ENCODE results near the gene DICER1.

DICER1 gene

DNA sequence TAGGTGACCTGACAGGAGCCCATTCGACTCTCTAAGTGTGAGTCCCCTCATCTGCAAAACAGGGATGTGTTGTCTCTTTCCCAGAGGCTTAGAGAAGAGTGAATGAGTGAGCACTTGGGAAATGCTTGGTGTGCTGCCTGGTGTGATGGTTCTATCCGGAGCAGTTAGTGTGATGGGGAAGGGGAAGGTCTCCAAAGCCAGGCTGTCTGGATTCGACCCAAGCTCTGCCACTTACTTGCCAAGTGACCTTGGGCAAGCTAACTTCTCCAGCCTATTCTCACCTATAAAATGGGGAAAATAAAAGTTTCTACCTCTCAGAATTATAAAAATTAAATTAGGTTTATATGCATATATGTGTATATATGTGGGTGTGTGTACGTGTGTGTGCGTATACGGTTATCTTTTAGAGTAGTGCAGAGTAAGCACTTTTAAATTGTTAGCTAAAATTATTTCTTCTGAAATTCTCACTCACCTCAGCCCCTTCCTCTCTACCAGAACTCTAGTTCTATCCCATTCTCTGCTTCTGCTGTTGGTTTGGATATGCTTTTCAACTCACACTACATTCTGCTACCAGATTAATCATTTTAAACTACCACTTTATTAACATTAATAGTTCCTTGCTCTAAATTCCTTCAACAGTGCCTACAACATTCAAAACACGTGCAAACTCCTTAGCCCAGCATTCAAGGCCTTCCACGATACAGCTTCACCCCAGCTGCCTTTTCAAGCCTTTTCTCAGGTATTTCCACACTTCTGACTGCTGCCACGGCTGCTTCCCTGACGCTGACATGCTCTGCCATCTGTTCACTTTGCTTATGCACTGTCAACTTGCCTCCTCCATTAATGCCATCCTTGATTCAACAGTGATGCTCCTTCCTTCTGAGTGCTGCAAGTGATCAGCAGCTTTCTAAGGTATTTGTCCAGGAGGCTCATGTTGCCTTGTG lies 55.3 kb downstream of the DICER1 start:
- no peak overlapping the region for H3K4me3 ChIP-seq (ENCODE audit: low read depth, low read length)
- TF ChIP-seq, protein P1, sequence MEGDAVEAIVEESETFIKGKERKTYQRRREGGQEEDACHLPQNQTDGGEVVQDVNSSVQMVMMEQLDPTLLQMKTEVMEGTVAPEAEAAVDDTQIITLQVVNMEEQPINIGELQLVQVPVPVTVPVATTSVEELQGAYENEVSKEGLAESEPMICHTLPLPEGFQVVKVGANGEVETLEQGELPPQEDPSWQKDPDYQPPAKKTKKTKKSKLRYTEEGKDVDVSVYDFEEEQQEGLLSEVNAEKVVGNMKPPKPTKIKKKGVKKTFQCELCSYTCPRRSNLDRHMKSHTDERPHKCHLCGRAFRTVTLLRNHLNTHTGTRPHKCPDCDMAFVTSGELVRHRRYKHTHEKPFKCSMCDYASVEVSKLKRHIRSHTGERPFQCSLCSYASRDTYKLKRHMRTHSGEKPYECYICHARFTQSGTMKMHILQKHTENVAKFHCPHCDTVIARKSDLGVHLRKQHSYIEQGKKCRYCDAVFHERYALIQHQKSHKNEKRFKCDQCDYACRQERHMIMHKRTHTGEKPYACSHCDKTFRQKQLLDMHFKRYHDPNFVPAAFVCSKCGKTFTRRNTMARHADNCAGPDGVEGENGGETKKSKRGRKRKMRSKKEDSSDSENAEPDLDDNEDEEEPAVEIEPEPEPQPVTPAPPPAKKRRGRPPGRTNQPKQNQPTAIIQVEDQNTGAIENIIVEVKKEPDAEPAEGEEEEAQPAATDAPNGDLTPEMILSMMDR (IDR thresholded peaks at IDR 0.05; ENCODE audit: borderline replicate concordance, insufficient read depth, low read depth, low read length): no peak

GRCh38 chr14:95098984-95099599 lies 58.2 kb downstream of the DICER1 start:
- no peak overlapping the region for H3K4me3 ChIP-seq (ENCODE audit: low read depth, low read length)
- TF ChIP-seq, protein P1 (IDR thresholded peaks at IDR 0.05; ENCODE audit: borderline replicate concordance, insufficient read depth, low read depth, low read length): peak; percentile 58

DNA sequence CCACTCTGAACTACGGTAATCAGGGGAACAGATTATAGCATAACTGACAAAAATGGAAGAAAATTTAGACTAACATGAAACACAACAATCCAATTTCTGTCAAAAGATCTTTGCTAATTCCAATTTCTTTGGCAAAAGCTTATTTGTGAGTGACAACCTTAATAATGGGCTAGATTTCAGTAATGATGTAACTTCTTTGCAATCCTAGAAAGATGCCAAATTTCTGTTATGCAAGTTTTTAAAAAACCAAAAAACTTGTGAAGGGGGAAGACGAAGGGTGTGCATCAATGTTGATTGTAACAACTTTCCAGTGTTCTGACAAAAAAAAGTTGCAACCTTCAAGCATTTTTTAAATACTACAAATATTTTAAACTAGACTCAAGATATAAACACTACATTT lies 59.9 kb downstream of the DICER1 start:
- TF ChIP-seq, protein P1 (IDR thresholded peaks at IDR 0.05; ENCODE audit: borderline replicate concordance, insufficient read depth, low read depth, low read length): no peak
- H3K4me3 ChIP-seq (ENCODE audit: low read depth, low read length): no peak overlapping the region

- TF ChIP-seq, protein P1 (IDR thresholded peaks at IDR 0.05; ENCODE audit: borderline replicate concordance, insufficient read depth, low read depth, low read length): no peak
- no peak overlapping the region for H3K4me3 ChIP-seq (ENCODE audit: low read depth, low read length)
These were observed 60.9 kb downstream of the DICER1 start for GRCh38 chr14:95096476-95096875.

- TF ChIP-seq, protein P1 (IDR thresholded peaks at IDR 0.05; ENCODE audit: borderline replicate concordance, insufficient read depth, low read depth, low read length): no peak
- H3K4me3 ChIP-seq (ENCODE audit: low read depth, low read length): no peak overlapping the region
These were observed 61.3 kb downstream of the DICER1 start for GRCh38 chr14:95095996-95096395.

GRCh38 chr14:95092723-95093122 lies 64.6 kb downstream of the DICER1 start:
- TF ChIP-seq, protein P1 (IDR thresholded peaks at IDR 0.05; ENCODE audit: borderline replicate concordance, insufficient read depth, low read depth, low read length): no peak
- no peak overlapping the region for H3K4me3 ChIP-seq (ENCODE audit: low read depth, low read length)
